ENCODE measurements around the gene PDCL3.

GRCh38 chr2:100584816-100585215 is 22.0 kb downstream of the PDCL3 start:
- TF ChIP-seq CTCF (IDR thresholded peaks at IDR 0.05) = no peak
- no peak for TF ChIP-seq POLR2A (IDR thresholded peaks at IDR 0.05)
